Thyroid gland (tissue), 4 donors: Measurements from ENCODE around the gene TTC12. TPM values are rescaled to one million over a fixed set of nuclear protein-coding genes. Genes with fewer than 3 reads are reported as not detected.

Source experiments
- DNase-seq, 2 donors: peaks; one replicate each; pipeline ENCODE4 v3.0.0-alpha.2; 2019
- H3K27ac ChIP-seq, 3 donors: fragments of 200-600 bp; sonication (generic); 1 replicate in 2 of 3; 2 replicates in 1 of 3; pipeline ENCODE4 v1.5.1; 2016 to 2019; ENCODE audit warnings: mild to moderate bottlenecking in 1 of 3, moderate library complexity in 1 of 3
- H3K27me3 ChIP-seq: fragments of 200-600 bp; sonication (generic); one replicate; pipeline ENCODE4 v1.5.1; 2019
- H3K36me3 ChIP-seq, 2 donors: fragments of 200-600 bp; sonication (generic); one replicate each; pipeline ENCODE4 v1.5.1; 2016 to 2019
- H3K4me1 ChIP-seq, 2 donors: fragments of 200-600 bp; sonication (generic); one replicate each; pipeline ENCODE4 v1.5.1; 2017 to 2019
- H3K4me3 ChIP-seq, 3 donors: fragments of 200-600 bp; sonication (generic); replicated peaks in 1 of 3; 1 replicate in 2 of 3; 2 replicates in 1 of 3; pipeline ENCODE4 v1.5.1; 2016; ENCODE audit warnings: mild to moderate bottlenecking in 1 of 3
- H3K9me3 ChIP-seq: fragments of 200-600 bp; sonication (generic); one replicate; pipeline ENCODE4 v1.5.1; 2017
- POLR2A ChIP-seq, 2 donors: fragments of 450-650 bp; IDR thresholded peaks; one replicate each; pipeline ENCODE4 v1.6.1; 2017; ENCODE audit warnings: antibody characterized with exemption in 2 of 2, mild to moderate bottlenecking in 2 of 2, moderate library complexity in 1 of 2
- WGBS, 2 donors: methylation state at CpG; one replicate each; pipeline ENCODE4 v1.1.5; 2017; 5-methylcytosine and 5-hydroxymethylcytosine counted together
- intact Hi-C: fragments of 100-400 bp; cut with DNase I; formaldehyde crosslinking; loops from one replicate; pipeline ENCODE4 v1.15.1; 2023
- total RNA-seq, 4 donors: library from RNA; depleted of rRNA; stranded (reverse); fragments of >200 nt; gene quantifications; one replicate each; pipeline ENCODE4 v1.2.3, GENCODE V29; 2016
- TF ChIP-seq, protein P1 (sequence below), 6 experiments: fragments of 200-600 bp in 3 of 6; fragments of 450-650 bp in 3 of 6; sonication (generic) in 3 of 6; IDR thresholded peaks; one replicate each; pipeline ENCODE4 v1.5.1; 2016 to 2019; ENCODE audit warnings: antibody characterized with exemption in 6 of 6, mild to moderate bottlenecking in 2 of 6, inconsistent platforms in 1 of 6, moderate library complexity in 1 of 6

TTC12 gene
- total RNA-seq, 4 donors from 2014 or later, result 30.8 to 45.6 (median 36.8) TPM

DNA sequence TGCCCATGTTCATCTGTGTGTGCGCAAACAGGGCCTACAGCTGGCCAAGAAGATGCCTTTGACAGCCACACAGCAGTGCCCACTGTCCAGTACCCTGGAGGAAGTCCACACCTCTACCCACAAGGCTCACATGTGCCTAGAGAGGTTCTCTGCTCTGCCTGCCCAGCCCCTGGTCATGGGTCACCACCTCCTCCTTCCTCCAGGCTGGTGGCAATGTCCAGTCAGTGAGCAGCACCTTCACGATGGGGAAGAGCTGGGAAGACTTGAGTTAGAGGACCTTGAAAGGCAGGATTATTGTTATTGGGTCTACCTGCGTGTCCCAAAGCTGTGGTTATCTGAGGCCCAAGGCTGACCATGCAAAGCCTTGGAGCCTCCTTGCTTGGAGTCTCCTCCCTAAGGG, 28.4 kb upstream of the TTC12 start:
- TF ChIP-seq, protein P1, sequence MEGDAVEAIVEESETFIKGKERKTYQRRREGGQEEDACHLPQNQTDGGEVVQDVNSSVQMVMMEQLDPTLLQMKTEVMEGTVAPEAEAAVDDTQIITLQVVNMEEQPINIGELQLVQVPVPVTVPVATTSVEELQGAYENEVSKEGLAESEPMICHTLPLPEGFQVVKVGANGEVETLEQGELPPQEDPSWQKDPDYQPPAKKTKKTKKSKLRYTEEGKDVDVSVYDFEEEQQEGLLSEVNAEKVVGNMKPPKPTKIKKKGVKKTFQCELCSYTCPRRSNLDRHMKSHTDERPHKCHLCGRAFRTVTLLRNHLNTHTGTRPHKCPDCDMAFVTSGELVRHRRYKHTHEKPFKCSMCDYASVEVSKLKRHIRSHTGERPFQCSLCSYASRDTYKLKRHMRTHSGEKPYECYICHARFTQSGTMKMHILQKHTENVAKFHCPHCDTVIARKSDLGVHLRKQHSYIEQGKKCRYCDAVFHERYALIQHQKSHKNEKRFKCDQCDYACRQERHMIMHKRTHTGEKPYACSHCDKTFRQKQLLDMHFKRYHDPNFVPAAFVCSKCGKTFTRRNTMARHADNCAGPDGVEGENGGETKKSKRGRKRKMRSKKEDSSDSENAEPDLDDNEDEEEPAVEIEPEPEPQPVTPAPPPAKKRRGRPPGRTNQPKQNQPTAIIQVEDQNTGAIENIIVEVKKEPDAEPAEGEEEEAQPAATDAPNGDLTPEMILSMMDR (IDR thresholded peaks at IDR 0.05), result no peak
- no peak for TF ChIP-seq POLR2A (IDR thresholded peaks at IDR 0.05)
- Histone ChIP-seq H3K27ac (no peak overlapping the region), H3K36me3 (no peaks in the 10 kb centered on the region), H3K27me3 (no peaks in the 10 kb centered on the region), H3K4me1 (no peaks in the 10 kb centered on the region), H3K4me3 (no peak overlapping the region), H3K9me3 (no peaks in the 10 kb centered on the region)
- WGBS, 2 donors, result 90 to 100% methylated on average over 3 of the region's 3 CpGs
- intact Hi-C loops, result no loop called here
- DNase-seq, result no peak

GRCh38 chr11:113286509-113287497, 27.6 kb upstream of the TTC12 start:
- intact Hi-C loops, result no loop called here
- no peak overlapping the region for H3K27ac ChIP-seq
- 80 to 89% methylated on average over 10 to 11 of the region's 11 CpGs for WGBS, 2 donors

DNA sequence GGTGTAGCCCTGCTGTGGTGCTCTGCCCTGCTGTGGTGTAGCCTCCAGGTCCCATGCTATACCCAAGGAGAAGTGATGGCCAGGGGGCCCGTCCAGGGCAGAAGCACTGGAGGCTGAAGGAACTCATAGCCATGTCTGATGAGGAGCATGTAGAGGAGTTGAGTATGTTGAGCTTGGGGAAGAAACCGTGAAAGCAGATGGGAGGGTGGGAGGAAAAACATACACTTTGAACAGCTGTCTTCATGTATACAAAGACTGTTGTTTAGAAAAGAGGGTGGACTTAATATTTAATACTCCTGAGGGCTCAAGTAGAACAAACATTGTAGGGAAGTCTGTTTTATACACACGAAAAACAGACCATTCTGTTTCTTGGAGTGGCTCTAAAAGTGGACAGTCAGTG, 26.6 kb upstream of the TTC12 start:
- Histone ChIP-seq H3K27me3 (no peaks in the 10 kb centered on the region), H3K36me3 (no peaks in the 10 kb centered on the region), H3K27ac (no peak overlapping the region), H3K4me3 (no peak overlapping the region), H3K9me3 (no peaks in the 10 kb centered on the region), H3K4me1 (no peaks in the 10 kb centered on the region)
- TF ChIP-seq POLR2A (IDR thresholded peaks at IDR 0.05), result no peak
- DNase-seq, result no peak
- intact Hi-C loops, result loop anchor here (2.0 kb wide), 1 partner anchor 697 kb away; no protein-coding TSS in a partner anchor
- 48 to 59% methylated on average over 3 of the region's 3 CpGs for WGBS, 2 donors

More at GRCh38 chr11:113286509-113287497, 27.6 kb upstream of the TTC12 start:
- Histone ChIP-seq H3K36me3 (no peaks in the 10 kb centered on the region), H3K9me3 (no peaks in the 10 kb centered on the region), H3K27me3 (no peaks in the 10 kb centered on the region), H3K4me3 (no peak overlapping the region), H3K4me1 (no peaks in the 10 kb centered on the region)
- no peak for DNase-seq
- no peak for TF ChIP-seq POLR2A (IDR thresholded peaks at IDR 0.05)
- TF ChIP-seq, protein P1 (IDR thresholded peaks at IDR 0.05), result no peak

DNA sequence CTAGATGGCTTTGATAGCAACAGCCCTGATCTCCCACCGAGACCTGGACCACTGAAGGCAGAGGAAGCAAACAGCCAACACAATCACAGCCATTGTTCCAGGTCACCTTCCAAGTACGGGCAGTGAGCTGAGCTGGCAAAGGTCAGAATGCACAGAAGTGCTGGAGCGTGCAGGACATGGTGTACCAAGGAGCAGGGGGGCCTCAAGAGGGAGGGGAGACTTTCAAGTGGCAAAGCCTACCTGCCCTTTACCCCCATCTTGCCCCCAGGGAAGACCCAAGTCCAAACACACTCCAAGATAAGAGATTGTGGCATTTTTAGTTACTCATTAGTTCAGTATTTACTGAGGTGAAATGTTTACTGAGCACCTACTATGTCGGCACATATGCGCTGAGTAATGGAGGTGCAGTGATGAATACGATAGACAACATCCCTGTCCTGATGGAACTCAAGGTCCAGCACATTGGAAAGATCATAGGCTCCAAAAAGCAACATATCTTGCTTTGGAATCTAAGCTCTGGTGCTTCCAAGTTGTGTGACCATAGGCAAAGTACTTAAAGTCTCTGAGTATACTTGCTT, 26.0 kb upstream of the TTC12 start:
- WGBS, 2 donors, result 66 to 95% methylated on average over 4 to 6 of the region's 6 CpGs
- DNase-seq, result no peak
- TF ChIP-seq, protein P1 (IDR thresholded peaks at IDR 0.05), result no peak
- TF ChIP-seq POLR2A (IDR thresholded peaks at IDR 0.05), result no peak
- no peaks in the 10 kb centered on the region for H3K9me3 ChIP-seq
- no peaks in the 10 kb centered on the region for H3K36me3 ChIP-seq
- no peaks in the 10 kb centered on the region for H3K4me1 ChIP-seq
- no peak overlapping the region for H3K4me3 ChIP-seq
- H3K27ac ChIP-seq, result no peak overlapping the region
- intact Hi-C loops, result loop anchor here (2.0 kb wide), 1 partner anchor 698 kb away; no protein-coding TSS in a partner anchor
- H3K27me3 ChIP-seq, result no peaks in the 10 kb centered on the region

DNA sequence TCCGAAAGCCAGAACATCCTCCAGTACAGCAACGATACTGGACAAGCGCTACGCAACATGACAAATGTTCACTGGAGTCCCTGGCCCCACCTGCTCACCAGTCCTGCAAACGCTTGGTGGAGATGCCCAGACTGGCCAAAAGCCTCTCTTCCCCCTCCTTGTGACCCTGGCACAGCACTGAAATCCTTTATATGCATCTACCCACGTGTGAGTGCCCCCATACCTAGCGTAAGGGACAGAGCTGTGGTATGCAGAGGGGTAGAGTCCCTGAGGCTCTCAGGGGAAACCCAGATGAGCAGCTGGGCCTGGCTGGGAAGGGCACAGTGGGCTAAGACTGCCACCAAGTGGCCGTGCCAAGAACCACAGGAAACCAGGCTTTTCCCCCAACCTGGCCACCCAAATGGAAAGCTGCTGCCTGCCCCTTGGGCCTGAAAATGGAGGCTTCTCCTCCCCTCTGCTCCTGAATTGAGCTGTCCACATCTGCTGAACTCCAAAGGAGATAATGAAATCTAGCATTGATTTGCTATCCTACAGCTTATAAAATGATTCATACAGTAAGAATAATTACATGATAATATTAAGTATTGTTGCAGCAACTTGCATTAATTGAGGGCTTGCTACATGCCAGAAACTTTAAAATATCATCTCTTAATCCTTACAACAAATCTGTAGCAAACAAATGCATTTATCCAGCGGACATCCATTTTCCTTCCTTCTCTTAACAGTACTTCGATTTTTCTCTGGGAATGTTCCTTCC, 24.8 kb upstream of the TTC12 start:
- 68 to 69% methylated on average over 8 to 10 of the region's 10 CpGs for WGBS, 2 donors
- H3K4me1 ChIP-seq, result no peaks in the 10 kb centered on the region
- no peaks in the 10 kb centered on the region for H3K9me3 ChIP-seq
- intact Hi-C loops, result loop anchor here (2.0 kb wide), 1 partner anchor 699 kb away; no protein-coding TSS in a partner anchor
- H3K4me3 ChIP-seq, result no peak overlapping the region
- no peaks in the 10 kb centered on the region for H3K36me3 ChIP-seq
- DNase-seq, result peak; percentile 52 to 62
- no peak overlapping the region for H3K27ac ChIP-seq
- H3K27me3 ChIP-seq, result no peaks in the 10 kb centered on the region
- TF ChIP-seq POLR2A (IDR thresholded peaks at IDR 0.05), result no peak
- TF ChIP-seq, protein P1 (IDR thresholded peaks at IDR 0.05), result peak; percentile 77 to 94 (median 86)
